ENCODE data around the gene NCOR1.

Gene NCOR1

DNA sequence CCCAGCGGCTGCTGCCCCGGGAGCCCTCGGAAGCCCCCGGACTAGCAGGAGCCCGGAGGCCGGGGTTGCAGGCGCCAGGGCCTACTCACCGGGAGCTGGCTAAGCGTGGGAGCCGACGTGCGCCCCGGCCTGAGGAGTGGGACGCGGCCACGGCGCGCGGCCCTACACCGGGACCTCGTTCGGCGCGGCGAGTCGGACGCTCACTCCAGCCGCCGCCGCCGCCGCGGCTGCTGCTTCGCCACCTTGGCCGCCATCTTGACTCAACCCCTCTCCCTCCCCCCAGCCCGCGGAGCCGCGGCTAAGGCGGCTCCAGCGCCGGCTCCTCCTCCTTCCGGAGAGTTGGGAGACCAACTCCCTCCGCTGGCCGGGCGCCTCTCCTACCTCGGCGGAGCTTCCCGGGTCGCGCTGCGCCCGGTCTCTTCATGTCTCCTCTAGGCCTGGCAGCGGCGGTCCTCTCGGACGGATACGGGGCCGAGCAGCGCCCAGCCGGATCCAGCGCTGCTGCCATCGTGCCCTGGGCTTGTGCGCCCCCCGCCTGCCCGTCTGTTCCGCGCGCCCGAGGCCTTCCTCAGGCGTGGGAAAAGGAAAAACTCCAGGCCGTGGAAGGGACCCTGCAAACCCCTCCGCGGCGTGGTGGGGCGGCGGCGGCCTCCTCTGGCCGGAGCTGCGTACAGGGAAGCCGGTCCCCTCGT, at the start of gene NCOR1:
Gene NCOR1, minus strand, starts transcription at position 262 of the 692 bp plus-strand sequence. CDS start 20,965 bp downstream, outside the sequence.
- DNase-seq (ENCODE audit: extremely low spot score) = peak; percentile 79
- POLR2A ChIA-PET = interaction anchor here (0.5 to 5.7 kb wide), 35 partner anchors 8 to 270 kb away, joined by 3 to 86 read pairs (median 5); partner anchors contain the start of genes ADORA2B, CENPV, TTC19 and UBB
- CTCF ChIA-PET = interaction anchor here (1.0 to 1.3 kb wide), 2 partner anchors 70 to 71 kb away, joined by 3 to 6 read pairs; no protein-coding TSS in a partner anchor
- no peak for TF ChIP-seq FOXK2 (IDR thresholded peaks at IDR 0.05)
- peak; percentile 21; the same call in 1 of the 2 replicates for TF ChIP-seq ELF4 (IDR thresholded peaks at IDR 0.05)
- TF ChIP-seq L3MBTL2 (conservative IDR thresholded peaks at IDR 0.05) = no peak
- TF ChIP-seq, protein P1, sequence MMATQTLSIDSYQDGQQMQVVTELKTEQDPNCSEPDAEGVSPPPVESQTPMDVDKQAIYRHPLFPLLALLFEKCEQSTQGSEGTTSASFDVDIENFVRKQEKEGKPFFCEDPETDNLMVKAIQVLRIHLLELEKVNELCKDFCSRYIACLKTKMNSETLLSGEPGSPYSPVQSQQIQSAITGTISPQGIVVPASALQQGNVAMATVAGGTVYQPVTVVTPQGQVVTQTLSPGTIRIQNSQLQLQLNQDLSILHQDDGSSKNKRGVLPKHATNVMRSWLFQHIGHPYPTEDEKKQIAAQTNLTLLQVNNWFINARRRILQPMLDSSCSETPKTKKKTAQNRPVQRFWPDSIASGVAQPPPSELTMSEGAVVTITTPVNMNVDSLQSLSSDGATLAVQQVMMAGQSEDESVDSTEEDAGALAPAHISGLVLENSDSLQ (IDR thresholded peaks at IDR 0.05) = no peak
- no peak for TF ChIP-seq FOXM1 (IDR thresholded peaks at IDR 0.05; ENCODE audit: borderline replicate concordance)
- TF ChIP-seq LEF1 (IDR thresholded peaks at IDR 0.05; ENCODE audit: borderline replicate concordance) = no peak; the same call in 1 of the 2 replicates
- no peak for TF ChIP-seq SP1 (IDR thresholded peaks at IDR 0.05)
- TF ChIP-seq TARDBP (IDR thresholded peaks at IDR 0.05) = no peak

DNA sequence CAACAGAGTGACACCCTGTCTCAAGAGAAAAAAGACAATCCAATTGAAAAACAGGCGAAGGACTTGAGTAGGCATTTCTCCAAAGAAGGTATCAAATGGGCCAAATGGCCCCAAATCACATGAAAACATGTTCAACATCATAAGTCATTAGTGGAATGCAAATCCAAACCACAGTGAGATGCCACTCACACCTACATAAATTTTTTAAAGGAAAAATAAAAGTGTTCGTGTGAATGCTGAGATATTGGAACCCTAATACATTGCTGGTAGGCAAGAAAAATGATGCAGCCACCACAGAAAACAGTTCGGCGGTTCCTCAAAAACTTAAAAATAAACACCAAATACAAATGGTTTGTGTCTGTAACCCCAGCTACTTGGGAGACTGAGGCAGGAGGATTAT, 46.9 kb upstream of the NCOR1 start:
- POLR2A ChIA-PET = interaction anchor here (0.6 to 1.3 kb wide), 3 partner anchors 10 to 47 kb away, joined by 3 to 5 read pairs (median 4); partner anchors contain the start of genes NCOR1 and PIGL
- no peak for DNase-seq (ENCODE audit: extremely low spot score)
- CTCF ChIA-PET = no interaction called here
- TF ChIP-seq L3MBTL2 (conservative IDR thresholded peaks at IDR 0.05) (no peak), ZNF384 (IDR thresholded peaks at IDR 0.05) (no peak), ELF4 (IDR thresholded peaks at IDR 0.05) (no peak), TARDBP (IDR thresholded peaks at IDR 0.05) (no peak), SUZ12 (IDR thresholded peaks at IDR 0.05) (no peak), BHLHE40 (IDR thresholded peaks at IDR 0.05; ENCODE audit: borderline replicate concordance) (no peak), FOXM1 (IDR thresholded peaks at IDR 0.05; ENCODE audit: borderline replicate concordance) (no peak), SP1 (IDR thresholded peaks at IDR 0.05) (no peak), CTBP1 (IDR thresholded peaks at IDR 0.05; ENCODE audit: borderline replicate concordance) (no peak), NFRKB (IDR thresholded peaks at IDR 0.05) (no peak), FOXK2 (IDR thresholded peaks at IDR 0.05) (no peak), LEF1 (IDR thresholded peaks at IDR 0.05; ENCODE audit: borderline replicate concordance) (no peak)
- TF ChIP-seq, protein P1 (IDR thresholded peaks at IDR 0.05) = no peak

DNA sequence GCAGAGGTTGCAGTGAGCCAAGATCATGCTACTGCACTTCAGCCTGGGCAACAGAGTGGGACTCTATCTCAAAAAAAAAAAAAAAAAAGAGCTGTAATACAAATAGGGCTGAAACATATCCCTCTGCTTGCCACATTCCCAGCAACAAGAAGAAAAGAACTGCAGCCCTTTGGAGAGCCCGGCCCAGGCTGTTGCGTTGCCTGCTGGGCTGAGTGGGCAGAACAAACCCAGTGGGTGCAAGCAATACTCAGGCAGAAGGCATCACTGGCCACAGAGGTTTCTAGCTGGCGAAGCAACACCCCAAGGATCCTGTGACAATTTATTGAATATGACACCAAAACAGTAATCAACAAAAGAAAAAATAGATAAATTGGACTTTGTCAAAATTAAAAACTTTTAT, 45.7 kb upstream of the NCOR1 start:
- no peak for DNase-seq (ENCODE audit: extremely low spot score)
- POLR2A ChIA-PET = interaction anchor here (1.3 kb wide), 1 partner anchor 46 kb away, joined by 4 read pairs; the partner anchor contains the start of gene NCOR1
- TF ChIP-seq CTBP1 (IDR thresholded peaks at IDR 0.05; ENCODE audit: borderline replicate concordance) (no peak), SUZ12 (IDR thresholded peaks at IDR 0.05) (no peak), BHLHE40 (IDR thresholded peaks at IDR 0.05; ENCODE audit: borderline replicate concordance) (no peak), ZNF384 (IDR thresholded peaks at IDR 0.05) (no peak), L3MBTL2 (conservative IDR thresholded peaks at IDR 0.05) (no peak), LEF1 (IDR thresholded peaks at IDR 0.05; ENCODE audit: borderline replicate concordance) (no peak), SP1 (IDR thresholded peaks at IDR 0.05) (no peak), FOXM1 (IDR thresholded peaks at IDR 0.05; ENCODE audit: borderline replicate concordance) (no peak), NFRKB (IDR thresholded peaks at IDR 0.05) (no peak), TARDBP (IDR thresholded peaks at IDR 0.05) (no peak), ELF4 (IDR thresholded peaks at IDR 0.05) (no peak), ARNT (IDR thresholded peaks at IDR 0.05) (no peak), FOXA1 (IDR thresholded peaks at IDR 0.05) (no peak), HDGF (IDR thresholded peaks at IDR 0.05; ENCODE audit: borderline replicate concordance) (no peak), FOXK2 (IDR thresholded peaks at IDR 0.05) (no peak)
- CTCF ChIA-PET = interaction anchor here (0.6 kb wide), 3 partner anchors 49 to 260 kb away, joined by 3 to 5 read pairs (median 3); no protein-coding TSS in a partner anchor

DNA sequence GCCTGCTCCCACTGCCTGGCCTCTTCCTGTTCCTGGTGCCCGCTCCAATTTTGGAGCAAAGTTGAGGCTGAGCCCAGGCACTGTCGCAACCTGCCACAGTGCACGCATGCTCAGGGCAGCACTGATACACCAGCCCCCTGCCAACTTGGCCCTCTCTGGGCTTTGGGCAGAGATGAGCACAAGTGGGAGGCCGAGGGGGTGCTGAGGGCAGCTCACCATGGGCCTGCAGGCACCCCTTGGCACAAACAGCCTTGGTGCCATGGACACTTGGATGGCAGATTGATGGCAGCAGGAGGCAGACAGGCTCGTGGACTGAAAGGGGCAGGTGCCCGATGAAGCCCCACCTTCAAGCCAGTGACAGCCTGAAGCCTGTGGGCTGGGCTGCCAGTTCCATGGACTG, 44.6 kb upstream of the NCOR1 start:
- DNase-seq (ENCODE audit: extremely low spot score) = no peak
- TF ChIP-seq HDGF (IDR thresholded peaks at IDR 0.05; ENCODE audit: borderline replicate concordance) (no peak), SUZ12 (IDR thresholded peaks at IDR 0.05) (no peak), ZNF384 (IDR thresholded peaks at IDR 0.05) (no peak), NFRKB (IDR thresholded peaks at IDR 0.05) (no peak), ELF4 (IDR thresholded peaks at IDR 0.05) (no peak), L3MBTL2 (conservative IDR thresholded peaks at IDR 0.05) (no peak), SP1 (IDR thresholded peaks at IDR 0.05) (no peak)
- TF ChIP-seq, protein P1 (IDR thresholded peaks at IDR 0.05) = no peak
- ChIA-PET POLR2A (interaction anchor here (1.1 kb wide), 1 partner anchor 43 kb away, joined by 3 read pairs; the partner anchor contains the start of gene PIGL), CTCF (no interaction called here)

DNA sequence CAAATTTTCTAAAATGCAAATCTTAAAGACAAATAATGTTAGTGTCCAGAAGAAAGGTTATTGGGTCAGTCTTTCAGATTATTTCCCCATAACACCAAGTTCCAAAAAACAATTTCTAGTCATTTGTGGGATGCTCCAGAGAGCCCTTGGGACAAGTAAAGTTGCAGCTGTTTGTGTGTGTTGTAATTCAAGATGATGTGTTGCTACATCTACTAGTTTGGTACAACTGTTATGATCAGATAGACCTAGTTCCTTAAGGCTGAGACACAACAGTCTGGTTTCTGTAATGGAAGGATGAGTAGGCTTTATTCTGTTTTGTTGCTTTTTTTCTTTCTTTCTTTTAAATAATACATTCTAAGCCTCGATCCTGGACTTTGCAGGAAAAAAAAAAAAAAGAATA, 43.6 kb upstream of the NCOR1 start:
- no peak for DNase-seq (ENCODE audit: extremely low spot score)
- ChIA-PET POLR2A (interaction anchor here (0.8 kb wide), 1 partner anchor 44 kb away, joined by 3 read pairs; the partner anchor contains the start of gene NCOR1), CTCF (no interaction called here)
- no peak for TF ChIP-seq HDGF (IDR thresholded peaks at IDR 0.05; ENCODE audit: borderline replicate concordance)
- no peak for TF ChIP-seq SP1 (IDR thresholded peaks at IDR 0.05)
- TF ChIP-seq, protein P1 (IDR thresholded peaks at IDR 0.05) = no peak
- no peak for TF ChIP-seq CTBP1 (IDR thresholded peaks at IDR 0.05; ENCODE audit: borderline replicate concordance)
- no peak for TF ChIP-seq LEF1 (IDR thresholded peaks at IDR 0.05; ENCODE audit: borderline replicate concordance)
- no peak for TF ChIP-seq ZNF384 (IDR thresholded peaks at IDR 0.05)
- no peak for TF ChIP-seq L3MBTL2 (conservative IDR thresholded peaks at IDR 0.05)
- no peak for TF ChIP-seq NFRKB (IDR thresholded peaks at IDR 0.05)
- no peak for TF ChIP-seq TARDBP (IDR thresholded peaks at IDR 0.05)
- TF ChIP-seq FOXA1 (IDR thresholded peaks at IDR 0.05) = no peak
- TF ChIP-seq SUZ12 (IDR thresholded peaks at IDR 0.05) = no peak
- TF ChIP-seq ELF4 (IDR thresholded peaks at IDR 0.05) = no peak
